ENCODE results near the gene SUMO4.

Gene SUMO4

DNA sequence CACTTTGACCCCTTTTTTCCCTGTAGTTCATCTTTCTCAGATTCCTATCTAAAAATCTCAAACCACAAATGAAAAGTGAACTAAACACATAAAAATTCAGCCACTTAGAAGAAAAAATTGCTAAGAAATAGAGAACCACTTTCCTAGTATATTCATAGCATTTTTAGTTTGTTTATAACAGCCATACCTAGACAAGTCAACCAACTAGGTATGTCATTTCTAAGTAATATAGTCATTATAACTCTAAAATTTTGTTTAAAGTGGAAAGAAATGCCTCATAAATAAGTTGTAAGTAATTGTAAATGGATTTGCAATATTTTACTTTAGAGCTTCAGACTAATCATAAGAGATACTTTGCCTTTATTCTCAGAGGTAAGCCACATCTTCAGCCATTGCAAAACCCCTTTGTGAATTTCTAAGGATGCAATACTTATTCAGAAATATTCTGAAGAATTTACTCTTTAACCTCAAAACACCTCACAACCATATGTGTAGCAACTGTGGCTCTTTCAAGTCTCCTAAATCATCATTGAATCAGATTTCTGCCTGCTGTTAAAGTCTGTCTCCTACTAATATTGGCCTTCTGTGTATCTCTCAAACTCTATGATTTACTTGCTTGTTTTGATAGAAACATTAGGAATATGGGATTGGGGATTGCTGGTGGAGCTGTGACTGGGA, 6.9 kb upstream of the SUMO4 start:
- DNase-seq (ENCODE audit: low spot score): no peak
- TF ChIP-seq, protein P1, sequence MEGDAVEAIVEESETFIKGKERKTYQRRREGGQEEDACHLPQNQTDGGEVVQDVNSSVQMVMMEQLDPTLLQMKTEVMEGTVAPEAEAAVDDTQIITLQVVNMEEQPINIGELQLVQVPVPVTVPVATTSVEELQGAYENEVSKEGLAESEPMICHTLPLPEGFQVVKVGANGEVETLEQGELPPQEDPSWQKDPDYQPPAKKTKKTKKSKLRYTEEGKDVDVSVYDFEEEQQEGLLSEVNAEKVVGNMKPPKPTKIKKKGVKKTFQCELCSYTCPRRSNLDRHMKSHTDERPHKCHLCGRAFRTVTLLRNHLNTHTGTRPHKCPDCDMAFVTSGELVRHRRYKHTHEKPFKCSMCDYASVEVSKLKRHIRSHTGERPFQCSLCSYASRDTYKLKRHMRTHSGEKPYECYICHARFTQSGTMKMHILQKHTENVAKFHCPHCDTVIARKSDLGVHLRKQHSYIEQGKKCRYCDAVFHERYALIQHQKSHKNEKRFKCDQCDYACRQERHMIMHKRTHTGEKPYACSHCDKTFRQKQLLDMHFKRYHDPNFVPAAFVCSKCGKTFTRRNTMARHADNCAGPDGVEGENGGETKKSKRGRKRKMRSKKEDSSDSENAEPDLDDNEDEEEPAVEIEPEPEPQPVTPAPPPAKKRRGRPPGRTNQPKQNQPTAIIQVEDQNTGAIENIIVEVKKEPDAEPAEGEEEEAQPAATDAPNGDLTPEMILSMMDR (conservative IDR thresholded peaks at IDR 0.05; ENCODE audit: low read depth): no peak
- no peak overlapping the region for H3K27ac ChIP-seq
- ChIA-PET POLR2A (ENCODE audit: low non-redundant PET) (no interaction called here), CTCF (interaction anchor here (0.5 to 0.7 kb wide), 2 partner anchors 56 to 370 kb away, joined by 3 to 4 read pairs; no protein-coding TSS in a partner anchor)

DNA sequence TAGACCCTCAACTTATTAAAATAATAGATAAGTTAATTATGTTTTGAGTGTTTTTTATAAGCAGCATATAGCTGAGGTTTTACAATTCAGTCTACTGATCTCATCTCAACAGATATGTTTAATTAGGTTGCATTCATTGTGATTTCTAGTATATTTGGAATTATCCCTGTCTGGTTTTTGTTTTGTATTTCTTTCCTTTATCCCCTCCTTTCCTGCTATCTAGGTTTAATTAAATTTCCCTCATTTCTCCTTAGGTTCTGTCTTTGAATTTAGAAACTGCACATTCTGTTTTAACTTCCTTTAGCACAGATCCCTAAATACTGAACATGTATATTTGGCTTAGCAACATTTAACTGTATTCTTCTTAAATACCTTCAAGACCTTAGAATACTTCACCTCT, 4.9 kb upstream of the SUMO4 start:
- CTCF ChIA-PET: no interaction called here
- POLR2A ChIA-PET (ENCODE audit: low non-redundant PET): no interaction called here
- DNase-seq (ENCODE audit: low spot score): no peak
- no peak overlapping the region for H3K27ac ChIP-seq
- TF ChIP-seq, protein P1 (conservative IDR thresholded peaks at IDR 0.05; ENCODE audit: low read depth): no peak

DNA sequence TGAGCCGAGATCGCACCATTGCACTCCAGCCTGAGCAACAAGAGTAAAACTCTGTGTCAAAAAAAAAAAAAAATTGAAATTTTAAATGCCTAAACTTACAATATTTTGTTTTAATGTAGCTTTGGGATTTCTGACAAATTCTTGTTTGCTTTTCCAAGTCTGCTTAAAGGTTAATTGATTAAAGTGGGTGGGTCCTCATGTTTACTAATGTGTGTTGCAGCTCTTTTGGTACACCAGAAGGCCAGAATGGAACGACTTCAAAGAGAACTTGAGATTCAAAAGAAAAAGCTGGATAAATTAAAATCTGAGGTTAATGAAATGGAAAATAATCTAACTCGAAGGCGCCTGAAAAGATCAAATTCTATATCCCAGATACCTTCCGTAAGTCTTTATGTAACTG, 2.7 kb upstream of the SUMO4 start:
- CTCF ChIA-PET: no interaction called here
- no peak for DNase-seq (ENCODE audit: low spot score)
- no peak overlapping the region for H3K27ac ChIP-seq
- POLR2A ChIA-PET (ENCODE audit: low non-redundant PET): no interaction called here
- TF ChIP-seq, protein P1 (conservative IDR thresholded peaks at IDR 0.05; ENCODE audit: low read depth): no peak

DNA sequence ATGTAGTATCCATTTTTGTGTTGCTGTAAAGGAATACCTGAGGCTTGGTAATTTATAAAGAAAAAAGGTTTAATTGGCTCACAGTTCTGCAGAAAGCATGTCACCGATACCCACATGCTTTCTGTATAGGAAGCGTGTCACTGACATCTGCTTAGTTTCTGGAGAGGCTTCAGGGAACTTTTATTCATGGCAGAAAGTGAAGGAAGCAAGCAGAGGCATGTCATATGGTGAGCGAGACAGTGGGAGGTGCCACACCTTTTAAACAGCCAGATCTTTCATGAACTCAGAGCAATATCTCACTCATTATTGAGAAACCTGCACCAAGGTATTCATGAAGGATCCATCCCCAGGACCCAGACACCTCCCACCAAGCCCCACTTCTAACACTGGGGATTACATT, 3.5 kb downstream of the SUMO4 start:
- H3K27ac ChIP-seq: no peak overlapping the region
- DNase-seq (ENCODE audit: low spot score): no peak
- POLR2A ChIA-PET (ENCODE audit: low non-redundant PET): no interaction called here
- CTCF ChIA-PET: no interaction called here
- TF ChIP-seq, protein P1 (conservative IDR thresholded peaks at IDR 0.05; ENCODE audit: low read depth): no peak

DNA sequence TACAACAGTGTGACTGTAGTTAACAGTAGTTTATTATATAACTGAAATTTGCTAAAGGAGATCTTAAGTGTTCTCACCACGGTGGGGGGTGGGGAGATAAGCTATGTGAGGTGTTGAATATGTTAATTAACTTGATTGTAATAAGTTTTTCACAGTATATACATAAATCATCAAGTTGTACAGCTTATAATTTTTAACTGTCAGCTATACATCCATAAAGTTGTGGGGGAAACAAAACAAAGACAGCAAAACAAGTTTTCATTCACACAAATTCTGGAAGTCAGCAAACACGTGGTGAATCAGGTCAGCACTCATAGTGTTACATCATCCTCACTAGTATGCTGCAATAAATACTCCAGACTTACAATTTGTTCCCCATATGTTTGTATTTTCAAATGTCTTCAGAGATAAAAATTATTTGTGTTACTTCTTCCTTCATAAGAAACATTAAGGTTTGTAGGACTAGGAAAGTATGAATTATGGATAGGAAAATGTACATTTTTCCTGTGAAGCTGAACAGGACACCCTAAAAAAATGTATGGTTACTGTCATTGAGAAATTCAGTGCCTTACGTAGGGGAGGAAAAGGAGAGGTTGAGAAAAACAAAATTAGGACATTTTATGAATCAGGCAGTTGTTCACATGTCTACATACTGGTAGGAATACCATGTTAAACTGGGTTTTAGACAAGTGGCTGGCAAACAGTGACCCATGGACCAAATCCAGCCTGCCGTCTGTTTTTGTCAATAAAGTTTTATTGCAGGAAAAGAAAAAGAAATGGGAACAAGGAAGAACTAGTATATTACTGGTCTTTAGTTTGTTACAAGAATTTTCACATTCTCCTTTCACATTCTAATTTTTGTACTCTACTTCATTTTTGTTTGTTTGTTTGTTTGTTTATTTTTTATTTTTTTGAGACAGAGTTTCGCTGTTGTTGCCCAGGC, 6.0 kb downstream of the SUMO4 start:
- ChIA-PET POLR2A (ENCODE audit: low non-redundant PET) (no interaction called here), CTCF (no interaction called here)
- DNase-seq (ENCODE audit: low spot score): no peak
- H3K27ac ChIP-seq: no peak overlapping the region
- TF ChIP-seq, protein P1 (conservative IDR thresholded peaks at IDR 0.05; ENCODE audit: low read depth): no peak

DNA sequence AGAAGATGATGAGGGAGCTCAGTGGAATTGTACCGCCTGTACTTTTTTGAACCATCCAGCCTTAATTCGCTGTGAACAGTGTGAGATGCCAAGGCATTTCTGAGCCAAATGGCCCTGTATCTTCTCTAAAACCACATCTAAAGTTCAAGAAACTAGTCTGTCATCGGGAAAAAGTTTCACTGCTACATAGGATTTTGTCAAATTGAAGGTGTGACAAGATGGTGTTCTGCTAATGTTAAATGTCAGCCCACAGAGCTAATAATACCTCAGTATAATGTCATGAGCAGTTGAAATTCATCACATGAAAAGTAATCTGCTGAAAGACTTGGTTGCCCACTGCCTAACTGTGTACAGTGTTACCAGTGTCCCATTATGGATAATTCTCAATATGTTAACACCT, 9.6 kb downstream of the SUMO4 start:
- ChIA-PET CTCF (no interaction called here), POLR2A (ENCODE audit: low non-redundant PET) (no interaction called here)
- no peak overlapping the region for H3K27ac ChIP-seq
- TF ChIP-seq, protein P1 (conservative IDR thresholded peaks at IDR 0.05; ENCODE audit: low read depth): no peak
- no peak for DNase-seq (ENCODE audit: low spot score)

Data from RWPE1 (cell line).